Fibroblast of the conjunctiva (primary cell): ENCODE measurements around the gene CHST15.
"Not testable (repeated sequence)": the region's sequence is repeated elsewhere in the genome, so short reads cannot be mapped to it uniquely, and the experiment has no call there.

ENCODE experiments used
- DNase-seq: peaks from one replicate; pipeline ENCODE4 v3.0.0-alpha.2; 2010; ENCODE audit warnings: low read depth

CHST15 gene

GRCh38 chr10:124098575-124098974, 5.2 kb upstream of the CHST15 start:
- DNase-seq, result no peak

- DNase-seq, result no peak
These were observed 4.5 kb upstream of the CHST15 start for GRCh38 chr10:124097883-124098282.

- DNase-seq, result no peak
These were observed 3.1 kb upstream of the CHST15 start for GRCh38 chr10:124096494-124096893.

GRCh38 chr10:124095801-124096200, 2.4 kb upstream of the CHST15 start:
- DNase-seq, result not testable (repeated sequence)

GRCh38 chr10:124095096-124095495, 1.7 kb upstream of the CHST15 start:
- no peak for DNase-seq

- no peak for DNase-seq
These were observed 1.0 kb upstream of the CHST15 start for GRCh38 chr10:124094419-124094785.

- DNase-seq, result not testable (repeated sequence)
These were observed 498 bp upstream of the CHST15 start for GRCh38 chr10:124093774-124094418.

GRCh38 chr10:124092250-124092859, 1.0 kb downstream of the CHST15 start:
- no peak for DNase-seq

GRCh38 chr10:124091646-124092249, 1.6 kb downstream of the CHST15 start:
- no peak for DNase-seq

- DNase-seq, result no peak
These were observed 2.7 kb downstream of the CHST15 start for GRCh38 chr10:124090601-124091209.

- no peak for DNase-seq
These were observed 3.5 kb downstream of the CHST15 start for GRCh38 chr10:124089859-124090258.

- DNase-seq, result no peak
These were observed 4.5 kb downstream of the CHST15 start for GRCh38 chr10:124088915-124089314.

- DNase-seq, result no peak
These were observed 5.4 kb downstream of the CHST15 start for GRCh38 chr10:124087672-124088634.

- no peak for DNase-seq
These were observed 6.4 kb downstream of the CHST15 start for GRCh38 chr10:124086787-124087671.

GRCh38 chr10:124086097-124086710, 7.2 kb downstream of the CHST15 start:
- DNase-seq, result no peak

- DNase-seq, result no peak
These were observed 7.7 kb downstream of the CHST15 start for GRCh38 chr10:124085680-124086079.

- DNase-seq, result no peak
These were observed 8.7 kb downstream of the CHST15 start for GRCh38 chr10:124084708-124085107.

GRCh38 chr10:124083740-124084397, 9.5 kb downstream of the CHST15 start:
- no peak for DNase-seq

- no peak for DNase-seq
These were observed 10.2 kb downstream of the CHST15 start for GRCh38 chr10:124083047-124083739.
